ENCODE results near the gene GMNN.

The GMNN gene

DNA sequence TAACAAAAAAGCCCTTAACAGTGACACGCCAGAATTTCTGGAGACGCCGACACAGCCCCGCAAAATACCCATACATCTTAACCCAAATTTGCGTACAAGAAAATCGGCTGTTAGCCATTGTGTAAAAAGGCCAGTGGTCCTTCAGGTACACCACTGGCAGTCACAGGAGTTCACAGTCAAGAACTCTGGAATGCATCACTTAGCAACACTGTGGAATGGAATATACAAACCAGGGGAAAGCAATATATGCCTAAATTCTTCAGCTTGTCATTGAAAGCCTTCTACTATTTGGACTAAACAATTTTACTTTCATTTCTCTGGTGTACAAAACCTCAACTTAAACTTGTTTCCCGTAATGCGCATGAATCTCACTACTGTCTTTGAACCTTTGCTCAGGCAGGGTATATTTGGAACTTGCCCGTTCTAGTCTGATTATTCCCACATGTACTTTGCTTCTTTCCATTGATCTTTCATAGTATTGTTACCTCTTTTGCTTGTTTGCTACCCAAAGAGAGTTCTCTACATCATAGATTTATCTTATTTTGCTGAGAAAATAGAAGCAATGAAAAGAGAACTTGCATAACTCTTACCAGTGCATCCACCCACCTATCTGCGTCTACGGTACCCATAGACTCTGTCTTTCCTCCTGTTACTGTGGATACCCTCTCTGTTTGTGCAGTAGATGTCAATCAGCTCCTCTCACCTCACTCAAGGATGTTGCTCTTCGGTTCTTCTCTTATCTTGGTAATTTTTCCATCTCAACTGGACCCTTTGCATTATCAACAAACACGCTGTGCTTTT, 24.2 kb downstream of the GMNN start, which contains the start of gene ARMH2:
TSS of gene ARMH2 (minus strand) at position 178 of the 801 bp plus-strand sequence. CDS start at position 118, 60 bp downstream.
- Histone ChIP-seq H3K27me3 (ENCODE audit: insufficient read depth, low read length) (no peaks in the 10 kb centered on the region), H3K4me1 (ENCODE audit: insufficient read depth, low read length) (peaks cover 14% of the 10 kb centered on the region), H2AFZ (ENCODE audit: low read depth, low read length) (no peak within 1 kb of the TSS), H3K36me3 (ENCODE audit: insufficient read depth, low read length) (no peaks in the 10 kb centered on the region), H3K4me3 (ENCODE audit: low read length) (no peak within 1 kb of the TSS), H3K9me3 (ENCODE audit: low read length) (no peaks in the 10 kb centered on the region)

DNA sequence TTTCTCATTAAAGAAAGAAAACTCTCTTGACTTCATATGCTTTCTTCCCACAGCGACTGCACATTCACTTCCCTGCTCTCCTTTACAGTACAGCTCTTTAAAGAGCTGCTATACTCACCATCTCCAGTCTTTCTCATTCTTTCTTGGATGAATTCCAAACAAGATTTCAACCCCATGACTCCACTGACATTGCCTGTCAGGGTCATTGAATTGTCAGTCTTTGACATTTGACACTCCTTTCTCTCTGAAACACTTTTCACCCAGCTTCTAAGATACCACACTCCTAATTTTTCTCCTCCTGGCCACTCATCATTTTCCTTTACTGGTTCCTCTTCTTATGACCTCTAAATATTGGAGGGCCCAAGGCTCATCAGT, 24.8 kb downstream of the GMNN start:
- Histone ChIP-seq H3K36me3 (ENCODE audit: insufficient read depth, low read length) (no peaks in the 10 kb centered on the region), H3K9me3 (ENCODE audit: low read length) (no peaks in the 10 kb centered on the region)

DNA sequence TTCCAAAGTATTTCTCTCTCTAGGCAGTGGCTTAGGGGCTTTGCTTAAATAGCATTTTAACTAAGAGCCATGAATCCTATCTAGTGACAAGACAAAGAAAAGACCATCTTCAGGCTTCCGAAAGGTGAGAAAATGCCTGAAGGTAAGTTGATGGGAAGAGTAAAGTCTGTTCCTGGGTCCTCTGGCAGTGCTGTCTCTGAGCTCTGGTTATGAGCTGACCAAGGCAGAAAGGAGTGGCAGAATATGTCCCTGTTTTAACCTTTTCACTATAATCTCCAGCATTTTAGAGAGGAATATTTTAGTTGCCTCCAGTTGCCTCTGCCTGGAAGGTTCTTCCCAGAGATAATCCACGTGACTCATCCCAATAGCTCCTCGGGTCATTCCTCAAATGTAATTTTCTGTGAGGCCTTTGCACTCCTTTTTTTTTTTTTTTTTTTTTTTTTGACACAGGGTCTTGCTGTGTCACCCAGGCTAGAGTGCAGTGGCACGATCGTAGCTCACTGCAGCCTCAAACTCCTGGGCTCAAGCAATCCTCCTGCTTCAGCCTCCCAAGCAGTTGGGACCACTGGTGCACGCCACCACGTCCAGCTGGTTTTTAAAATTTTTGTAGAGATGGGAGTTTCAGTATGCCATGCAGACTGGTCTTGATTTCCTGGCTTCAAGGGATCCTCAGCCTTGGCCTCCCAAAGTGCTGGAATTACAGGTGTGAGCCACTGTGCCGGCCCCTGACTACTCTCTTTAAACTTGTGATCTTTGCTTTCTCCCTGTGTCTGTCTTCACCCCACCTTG, 27.7 kb downstream of the GMNN start:
- Histone ChIP-seq H2AFZ (ENCODE audit: low read depth, low read length) (no peak overlapping the region), H3K27me3 (ENCODE audit: insufficient read depth, low read length) (no peaks in the 10 kb centered on the region), H3K9me3 (ENCODE audit: low read length) (no peaks in the 10 kb centered on the region), H3K4me3 (ENCODE audit: low read length) (no peak overlapping the region), H3K4me1 (ENCODE audit: insufficient read depth, low read length) (peaks cover 14% of the 10 kb centered on the region), H3K36me3 (ENCODE audit: insufficient read depth, low read length) (no peaks in the 10 kb centered on the region)

More for the DNA sequence above, 24.8 kb downstream of the GMNN start:
- no peak overlapping the region for H3K4me3 ChIP-seq (ENCODE audit: low read length)
- no peaks in the 10 kb centered on the region for H3K27me3 ChIP-seq (ENCODE audit: insufficient read depth, low read length)
- H3K4me1 ChIP-seq (ENCODE audit: insufficient read depth, low read length): peaks cover 14% of the 10 kb centered on the region
- H2AFZ ChIP-seq (ENCODE audit: low read depth, low read length): no peak overlapping the region

DNA sequence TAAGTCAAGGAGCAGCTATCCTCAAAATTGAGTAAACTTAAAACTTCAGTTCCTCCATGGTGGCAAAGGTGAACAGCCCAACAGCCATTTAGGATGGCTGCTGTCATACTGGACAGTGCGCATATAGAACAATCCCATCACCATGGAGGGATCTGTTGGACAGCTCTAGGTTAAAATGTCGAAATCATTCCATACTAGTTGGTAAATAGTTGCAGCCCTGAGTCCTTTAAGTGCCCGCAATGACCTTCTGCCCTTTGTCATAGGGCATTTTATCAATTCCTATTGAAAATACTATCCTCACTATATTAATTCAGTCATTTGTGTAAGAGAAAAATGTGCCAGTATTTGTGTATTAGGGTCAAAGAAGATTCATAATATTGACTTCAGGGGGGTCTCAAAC, 32.8 kb downstream of the GMNN start:
- Histone ChIP-seq H3K4me3 (ENCODE audit: low read length) (no peak overlapping the region), H3K27me3 (ENCODE audit: insufficient read depth, low read length) (no peaks in the 10 kb centered on the region), H3K36me3 (ENCODE audit: insufficient read depth, low read length) (no peaks in the 10 kb centered on the region), H3K4me1 (ENCODE audit: insufficient read depth, low read length) (no peaks in the 10 kb centered on the region), H3K9me3 (ENCODE audit: low read length) (no peaks in the 10 kb centered on the region), H2AFZ (ENCODE audit: low read depth, low read length) (no peak overlapping the region)

DNA sequence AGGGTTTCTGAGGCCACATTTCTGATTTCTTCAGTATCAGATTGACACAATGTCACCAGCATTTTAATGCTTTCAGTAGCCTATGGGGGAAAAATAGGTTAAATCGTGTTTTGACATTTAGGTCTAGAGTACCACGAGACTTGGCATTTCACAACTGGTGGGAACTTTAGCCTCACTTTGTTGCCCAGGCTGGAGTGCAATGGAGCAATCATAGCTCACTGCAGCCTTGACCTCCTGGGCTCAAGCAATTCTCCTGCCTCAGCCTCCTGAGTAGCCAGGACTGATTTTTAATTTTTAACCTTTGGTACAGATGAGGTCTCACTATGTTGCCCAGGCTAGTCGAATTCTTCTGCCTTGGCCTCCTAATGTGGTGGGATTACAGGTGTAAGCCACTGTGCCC, 35.0 kb downstream of the GMNN start:
- no peaks in the 10 kb centered on the region for H3K9me3 ChIP-seq (ENCODE audit: low read length)
- no peaks in the 10 kb centered on the region for H3K4me1 ChIP-seq (ENCODE audit: insufficient read depth, low read length)
- no peak overlapping the region for H2AFZ ChIP-seq (ENCODE audit: low read depth, low read length)
- H3K36me3 ChIP-seq (ENCODE audit: insufficient read depth, low read length): no peaks in the 10 kb centered on the region
- no peaks in the 10 kb centered on the region for H3K27me3 ChIP-seq (ENCODE audit: insufficient read depth, low read length)
- H3K4me3 ChIP-seq (ENCODE audit: low read length): no peak overlapping the region

DNA sequence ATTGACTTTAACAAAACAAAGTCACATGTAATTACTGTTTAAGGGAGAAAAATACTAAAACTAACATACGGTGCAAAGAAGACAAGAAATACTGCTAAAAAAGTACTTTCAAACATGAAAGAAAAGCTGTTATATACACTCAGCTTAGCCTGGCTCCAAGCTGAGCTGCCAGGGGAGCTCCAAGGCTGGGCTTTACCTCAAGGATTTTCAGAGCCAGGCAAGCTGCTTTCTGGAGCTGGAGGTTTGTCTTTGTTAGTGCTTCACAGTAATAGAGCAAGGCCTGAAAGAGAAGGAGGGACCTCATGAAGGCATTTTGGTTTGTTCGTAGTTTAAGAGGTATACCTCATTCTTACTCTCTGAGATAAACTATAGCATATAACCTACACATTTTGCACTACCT, 43.6 kb downstream of the GMNN start:
- Histone ChIP-seq H2AFZ (ENCODE audit: low read depth, low read length) (no peak overlapping the region), H3K4me3 (ENCODE audit: low read length) (no peak overlapping the region), H3K4me1 (ENCODE audit: insufficient read depth, low read length) (no peaks in the 10 kb centered on the region), H3K9me3 (ENCODE audit: low read length) (no peaks in the 10 kb centered on the region), H3K27me3 (ENCODE audit: insufficient read depth, low read length) (no peaks in the 10 kb centered on the region), H3K36me3 (ENCODE audit: insufficient read depth, low read length) (no peaks in the 10 kb centered on the region)

DNA sequence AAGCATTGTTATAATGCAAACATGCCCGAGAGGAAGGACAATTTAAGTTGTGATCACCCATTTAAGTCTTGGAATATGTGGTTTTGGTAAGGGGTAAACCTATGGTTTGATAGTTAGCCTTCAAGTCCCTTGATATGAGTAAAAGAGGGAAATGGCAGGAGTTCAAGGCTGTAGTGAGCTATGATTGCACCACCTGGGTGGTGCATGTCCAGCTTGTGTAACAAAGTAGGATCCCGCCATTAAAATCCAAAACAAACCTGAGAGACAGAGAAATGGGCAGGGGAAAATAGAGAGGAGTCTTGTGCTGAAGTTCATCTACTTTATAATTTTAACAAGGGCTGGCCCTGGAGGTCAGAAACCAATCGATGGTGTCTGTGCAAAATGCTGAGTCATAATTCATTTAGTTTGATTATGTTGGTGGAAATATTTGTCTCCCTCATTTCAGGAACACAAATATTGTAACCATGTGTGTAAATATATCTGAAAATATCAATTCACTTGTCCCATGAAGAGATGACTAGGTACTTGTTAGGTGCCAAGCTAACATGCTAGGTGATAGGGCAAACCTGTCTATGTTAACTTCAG, 47.2 kb downstream of the GMNN start:
- Histone ChIP-seq H2AFZ (ENCODE audit: low read depth, low read length) (no peak overlapping the region), H3K27me3 (ENCODE audit: insufficient read depth, low read length) (no peaks in the 10 kb centered on the region), H3K4me3 (ENCODE audit: low read length) (no peak overlapping the region), H3K36me3 (ENCODE audit: insufficient read depth, low read length) (peaks cover 6% of the 10 kb centered on the region), H3K9me3 (ENCODE audit: low read length) (no peaks in the 10 kb centered on the region), H3K4me1 (ENCODE audit: insufficient read depth, low read length) (no peaks in the 10 kb centered on the region)

DNA sequence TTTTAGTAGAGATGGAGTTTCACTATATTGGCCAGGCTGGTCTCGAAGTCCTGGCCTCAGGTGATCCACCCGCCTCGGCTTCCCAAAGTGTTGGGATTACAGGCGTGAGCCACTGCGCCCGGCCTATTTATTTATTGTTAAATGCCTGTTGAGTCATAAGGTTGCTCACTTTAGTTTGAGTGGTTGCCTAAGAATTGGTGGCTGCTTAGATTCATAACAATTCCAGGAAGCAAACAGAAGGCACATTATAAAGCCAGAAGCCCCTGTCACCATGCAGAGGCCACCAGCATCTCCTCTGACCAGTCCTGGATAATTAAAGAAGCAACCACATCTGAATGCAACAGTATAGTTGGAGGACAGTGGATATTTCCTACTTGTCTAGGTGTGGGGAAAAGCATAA, 48.0 kb downstream of the GMNN start:
- no peaks in the 10 kb centered on the region for H3K27me3 ChIP-seq (ENCODE audit: insufficient read depth, low read length)

DNA sequence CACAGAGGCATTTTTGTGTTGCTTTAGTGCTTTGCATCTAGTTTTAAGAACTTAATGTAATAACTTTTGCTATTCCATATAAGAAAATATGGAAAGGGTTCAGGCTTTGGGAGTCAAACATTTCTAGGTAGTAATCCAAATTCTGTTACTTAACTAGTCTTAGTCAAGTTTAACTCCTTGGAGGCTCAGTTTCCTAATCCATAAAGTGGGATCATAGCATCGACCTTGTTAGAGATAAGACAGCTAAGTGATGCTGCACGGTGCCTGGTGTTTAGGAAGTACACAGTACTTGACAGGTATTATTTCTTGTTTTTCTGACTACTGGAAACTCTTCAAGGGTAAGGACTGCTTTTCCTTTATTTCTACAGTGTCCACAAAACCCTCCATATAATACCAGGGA, 48.4 kb downstream of the GMNN start:
- H3K4me1 ChIP-seq (ENCODE audit: insufficient read depth, low read length): no peaks in the 10 kb centered on the region
- peaks cover 9% of the 10 kb centered on the region for H3K36me3 ChIP-seq (ENCODE audit: insufficient read depth, low read length)
- no peaks in the 10 kb centered on the region for H3K27me3 ChIP-seq (ENCODE audit: insufficient read depth, low read length)
- no peak overlapping the region for H2AFZ ChIP-seq (ENCODE audit: low read depth, low read length)
- no peaks in the 10 kb centered on the region for H3K9me3 ChIP-seq (ENCODE audit: low read length)
- no peak overlapping the region for H3K4me3 ChIP-seq (ENCODE audit: low read length)

More for the DNA sequence above, 48.0 kb downstream of the GMNN start:
- H3K9me3 ChIP-seq (ENCODE audit: low read length): no peaks in the 10 kb centered on the region
- no peaks in the 10 kb centered on the region for H3K4me1 ChIP-seq (ENCODE audit: insufficient read depth, low read length)
- H3K4me3 ChIP-seq (ENCODE audit: low read length): no peak overlapping the region
- H3K36me3 ChIP-seq (ENCODE audit: insufficient read depth, low read length): peaks cover 9% of the 10 kb centered on the region
- no peak overlapping the region for H2AFZ ChIP-seq (ENCODE audit: low read depth, low read length)

DNA sequence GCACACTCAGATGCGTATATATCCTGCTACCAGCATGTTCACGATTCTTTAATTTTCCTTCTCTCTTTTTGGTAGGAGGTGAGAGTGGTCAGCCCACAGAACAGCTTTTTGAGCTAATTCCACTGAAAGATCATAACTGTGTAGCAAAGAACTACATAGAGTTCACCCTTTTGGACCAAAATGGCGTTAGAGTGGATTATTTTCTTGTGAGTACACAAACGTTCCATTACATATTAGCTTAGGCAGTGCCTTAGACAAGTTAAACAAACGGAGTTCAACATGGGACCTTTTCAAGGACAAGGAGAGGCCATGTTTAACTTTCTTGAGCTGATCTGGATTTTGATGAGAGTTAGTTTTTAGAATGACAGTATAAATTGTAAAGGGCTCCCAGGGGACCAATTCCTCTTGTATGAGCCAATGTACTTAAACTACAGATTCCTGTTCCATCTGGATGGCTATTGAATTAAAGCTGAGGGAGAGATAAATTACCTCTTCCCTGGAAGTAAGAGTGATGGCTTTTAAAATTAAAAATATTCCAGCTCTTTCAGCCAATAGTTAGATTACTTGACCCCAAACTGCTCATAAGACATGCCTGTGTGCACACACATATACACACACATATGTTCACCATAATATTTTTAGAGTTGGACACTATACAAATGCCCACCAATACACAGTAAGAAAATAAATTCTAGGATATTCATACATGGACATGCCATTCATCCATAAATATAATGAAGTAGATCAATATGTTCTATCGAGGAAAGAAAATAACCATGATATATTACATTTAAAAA, 49.6 kb downstream of the GMNN start:
- Histone ChIP-seq H3K36me3 (ENCODE audit: insufficient read depth, low read length) (peaks cover 10% of the 10 kb centered on the region), H3K4me1 (ENCODE audit: insufficient read depth, low read length) (no peaks in the 10 kb centered on the region), H2AFZ (ENCODE audit: low read depth, low read length) (no peak overlapping the region), H3K4me3 (ENCODE audit: low read length) (no peak overlapping the region), H3K9me3 (ENCODE audit: low read length) (no peaks in the 10 kb centered on the region), H3K27me3 (ENCODE audit: insufficient read depth, low read length) (no peaks in the 10 kb centered on the region)

DNA sequence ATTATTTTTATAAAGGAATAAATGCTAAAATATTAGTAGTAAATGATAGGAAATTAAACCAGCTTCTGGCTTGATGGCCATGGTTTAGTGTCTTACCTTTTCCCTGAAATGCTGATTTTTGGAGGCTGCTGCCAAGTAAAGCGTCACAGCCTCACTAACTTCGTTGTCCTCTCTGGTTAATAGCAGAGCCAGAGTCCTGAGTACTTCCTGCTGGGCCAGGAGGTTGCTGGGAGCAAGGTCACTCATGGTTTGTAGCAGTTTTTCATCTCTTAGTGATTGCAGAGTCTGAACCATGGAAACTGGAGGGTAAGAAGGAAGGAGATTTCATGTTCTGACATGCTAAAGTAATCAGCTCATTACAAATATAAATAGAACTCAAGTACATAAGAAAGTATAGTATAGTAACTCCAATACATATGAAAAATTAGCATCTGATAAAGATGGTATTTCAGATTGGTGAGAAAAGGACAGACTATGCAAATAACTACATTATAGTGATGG, 50.4 kb downstream of the GMNN start:
- Histone ChIP-seq H3K4me3 (ENCODE audit: low read length) (no peak overlapping the region), H3K9me3 (ENCODE audit: low read length) (no peaks in the 10 kb centered on the region), H3K4me1 (ENCODE audit: insufficient read depth, low read length) (no peaks in the 10 kb centered on the region), H3K27me3 (ENCODE audit: insufficient read depth, low read length) (no peaks in the 10 kb centered on the region), H2AFZ (ENCODE audit: low read depth, low read length) (no peak overlapping the region), H3K36me3 (ENCODE audit: insufficient read depth, low read length) (peaks cover 10% of the 10 kb centered on the region)

DNA sequence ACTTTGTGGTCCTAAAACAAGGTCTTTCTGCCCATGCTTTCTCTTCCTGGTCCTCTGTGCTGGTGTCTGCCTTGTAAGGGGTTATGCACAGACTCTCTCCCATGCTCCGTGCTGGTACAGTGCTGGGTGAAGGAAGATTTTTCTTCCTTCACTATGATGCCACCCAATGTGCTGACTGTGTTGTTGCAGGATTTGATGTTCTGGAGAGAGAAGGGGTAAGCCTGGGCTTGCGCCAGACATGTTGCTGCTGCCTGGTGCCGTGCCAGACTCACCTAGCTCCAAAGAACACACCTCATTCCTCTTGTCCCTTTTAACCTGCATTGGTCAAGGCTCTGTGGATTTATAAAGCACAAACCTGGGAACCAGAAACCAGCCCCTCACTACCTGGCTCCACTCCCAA, 52.4 kb downstream of the GMNN start:
- no peak overlapping the region for H3K4me3 ChIP-seq (ENCODE audit: low read length)
- H3K9me3 ChIP-seq (ENCODE audit: low read length): no peaks in the 10 kb centered on the region
- peaks cover 12% of the 10 kb centered on the region for H3K36me3 ChIP-seq (ENCODE audit: insufficient read depth, low read length)
- no peaks in the 10 kb centered on the region for H3K4me1 ChIP-seq (ENCODE audit: insufficient read depth, low read length)
- H2AFZ ChIP-seq (ENCODE audit: low read depth, low read length): no peak overlapping the region
- H3K27me3 ChIP-seq (ENCODE audit: insufficient read depth, low read length): no peaks in the 10 kb centered on the region

All from neuron (in vitro differentiated cells).